SK-N-SH (cell line): ENCODE data around the gene SULT2A1. TPM values are rescaled to one million over a fixed set of nuclear protein-coding genes. Genes with fewer than 3 reads are reported as not detected.

Experiments used
- CTCF ChIA-PET: fragments of 300-600, 350-600 bp; formaldehyde crosslinking; extraction: SDS; loops from one replicate; lab custom pipeline; 2021; lab: Yijun Ruan, JAX
- POLR2A ChIA-PET: fragments of 350-600 bp; sonication (Branson Sonifier 250); formaldehyde crosslinking; extraction: SDS; loops from one replicate; lab custom pipeline; 2020; ENCODE audit warnings: antibody characterized with exemption, inconsistent platforms; lab: Yijun Ruan, JAX
- DNase-seq: peaks from one replicate; pipeline ENCODE4 v3.0.0; 2012
- H2AFZ ChIP-seq: fragments of 200-600 bp; sonication (generic); 2 replicates; pipeline ENCODE4 v1.8.1; 2016; ENCODE audit warnings: antibody characterized with exemption, mild to moderate bottlenecking, low read depth
- H3F3A ChIP-seq: fragments of 200-600 bp; sonication (generic); replicated peaks from 2 replicates; pipeline ENCODE3; 2016; ENCODE audit warnings: antibody characterized with exemption, mild to moderate bottlenecking; ENCODE audit not compliant: insufficient read depth
- H3K27ac ChIP-seq, 2 experiments: fragments of 200-500 bp in 1 of 2; fragments of 200-600 bp in 1 of 2; sonication (Bioruptor generic) in 1 of 2; sonication (generic), shearing (Covaris generic) in 1 of 2; 2 replicates each; pipeline versions ENCODE4 v1.5.1 to v1.6.1; 2014 to 2016; ENCODE audit warnings: low read depth in 2 of 2, inconsistent platforms in 1 of 2, low read length in 1 of 2, mild to moderate bottlenecking in 1 of 2, mixed read lengths in 1 of 2
- H3K27me3 ChIP-seq: fragments of 200-600 bp; sonication (generic), shearing (Covaris generic); 2 replicates; pipeline ENCODE4 v1.6.1; 2016; ENCODE audit warnings: mixed run types; ENCODE audit not compliant: insufficient read depth
- H3K36me3 ChIP-seq, 2 experiments: fragments of 200-500 bp in 1 of 2; fragments of 200-600 bp in 1 of 2; sonication (Bioruptor generic) in 1 of 2; sonication (generic) in 1 of 2; replicated peaks in 1 of 2; 2 replicates each; pipeline versions ENCODE3 to v1.5.1; 2014 to 2016; ENCODE audit warnings: low read length in 1 of 2, mild to moderate bottlenecking in 1 of 2; ENCODE audit not compliant: insufficient read depth in 2 of 2, control insufficient read depth in 1 of 2
- H3K4me1 ChIP-seq, 2 experiments: fragments of 200-500 bp in 1 of 2; fragments of 200-600 bp in 1 of 2; sonication (Bioruptor generic) in 1 of 2; sonication (generic), shearing (Covaris generic) in 1 of 2; 2 replicates each; pipeline versions ENCODE4 v1.5.1 to v1.6.1; 2014 to 2016; ENCODE audit warnings: low read depth in 1 of 2, low read length in 1 of 2, mixed run types in 1 of 2; ENCODE audit not compliant: insufficient read depth in 2 of 2, control insufficient read depth in 1 of 2
- H3K4me2 ChIP-seq: fragments of 200-600 bp; sonication (generic), shearing (Covaris generic); 2 replicates; pipeline ENCODE4 v1.6.1; 2017; ENCODE audit warnings: mixed run types
- H3K4me3 ChIP-seq, 2 experiments: fragments of 200-500 bp in 1 of 2; fragments of 200-600 bp in 1 of 2; sonication (Bioruptor generic) in 1 of 2; sonication (generic), shearing (Covaris generic) in 1 of 2; 2 replicates each; pipeline versions ENCODE4 v1.5.1 to v1.8.1; 2014 to 2016; ENCODE audit warnings: low read depth in 2 of 2, inconsistent platforms in 1 of 2, low read length in 1 of 2, mild to moderate bottlenecking in 1 of 2, mixed read lengths in 1 of 2, moderate library complexity in 1 of 2
- H3K79me2 ChIP-seq: fragments of 200-600 bp; sonication (generic); 2 replicates; pipeline ENCODE4 v1.8.1; 2017; ENCODE audit warnings: mild to moderate bottlenecking; ENCODE audit not compliant: insufficient read depth
- H3K9ac ChIP-seq: fragments of 200-600 bp; sonication (generic); 2 replicates; pipeline ENCODE4 v1.6.1; 2017; ENCODE audit warnings: mixed run types
- H3K9me2 ChIP-seq: fragments of 200-600 bp; sonication (generic); 2 replicates; pipeline ENCODE4 v1.6.1; 2017; ENCODE audit warnings: mixed run types
- H3K9me3 ChIP-seq: fragments of 200-600 bp; sonication (generic); 2 replicates; pipeline ENCODE4 v1.6.1; 2017; ENCODE audit warnings: mixed run types, mild to moderate bottlenecking, moderate library complexity
- H4K20me1 ChIP-seq: fragments of 200-600 bp; sonication (generic); 2 replicates; pipeline ENCODE4 v1.6.1; 2017; ENCODE audit warnings: mild to moderate bottlenecking, mixed run types; ENCODE audit not compliant: insufficient read depth
- EP300 ChIP-seq, 2 experiments: IDR thresholded peaks; 2 replicates each; pipeline versions ENCODE4 v1.4.0 to v1.6.1; 2012; ENCODE audit warnings: borderline replicate concordance in 1 of 2, low read depth in 1 of 2, low read length in 1 of 2
- FOSL2 ChIP-seq: IDR thresholded peaks from 2 replicates; pipeline ENCODE4 v1.4.0; 2012; ENCODE audit warnings: low read depth, mild to moderate bottlenecking, moderate library complexity, borderline replicate concordance
- FOXJ3 ChIP-seq: sonication (generic); formaldehyde crosslinking; IDR thresholded peaks from 2 replicates; pipeline ENCODE4 v1.5.1; 2020; ENCODE audit warnings: mild to moderate bottlenecking, missing genetic modification reagents
- FOXM1 ChIP-seq: IDR thresholded peaks from 2 replicates; pipeline ENCODE4 v1.4.0; 2012; ENCODE audit warnings: low read depth, mild to moderate bottlenecking
- GABPA ChIP-seq: IDR thresholded peaks from 2 replicates; pipeline ENCODE4 v1.4.0; 2012; ENCODE audit warnings: low read depth, mild to moderate bottlenecking
- GATA2 ChIP-seq: sonication (generic); formaldehyde crosslinking; IDR thresholded peaks from 2 replicates; pipeline ENCODE4 v1.5.0; 2020; ENCODE audit warnings: mild to moderate bottlenecking, missing genetic modification reagents
- MEF2A ChIP-seq: IDR thresholded peaks from 2 replicates; pipeline ENCODE4 v1.4.0; 2012; ENCODE audit warnings: low read depth, borderline replicate concordance
- NFIC ChIP-seq: IDR thresholded peaks from 2 replicates; pipeline ENCODE4 v1.4.0; 2012; ENCODE audit warnings: borderline replicate concordance
- RCOR1 ChIP-seq: fragments of 150-350 bp; IDR thresholded peaks from 2 replicates; pipeline ENCODE4 v1.6.1; 2017; ENCODE audit warnings: antibody characterized with exemption, low read length
- RFX5 ChIP-seq: IDR thresholded peaks from 2 replicates; pipeline ENCODE4 v1.6.1; 2012; ENCODE audit warnings: mild to moderate bottlenecking, improper control_type of control experiment, low read length
- WGBS: methylation state at CpG from one replicate; pipeline ENCODE4 v1.1.6; 2017; ENCODE audit warnings: low lambda C conversion rate; 5-methylcytosine and 5-hydroxymethylcytosine counted together
- polyA plus RNA-seq, 3 experiments: library from polyadenylated mRNA; depleted of rRNA; stranded (reverse); fragments of >200 nt; gene quantifications; 2 replicates each; pipeline ENCODE4 v1.2.3, GENCODE V29; 2012
- TF ChIP-seq, protein P1 (sequence below): fragments of 200-600 bp; sonication (generic); IDR thresholded peaks from 2 replicates; pipeline ENCODE4 v1.6.1; 2017; ENCODE audit warnings: antibody characterized with exemption, mild to moderate bottlenecking, moderate library complexity
- TF ChIP-seq, protein P2 (sequence below): IDR thresholded peaks from 2 replicates; pipeline ENCODE4 v1.4.0; 2012; ENCODE audit warnings: low read depth, borderline replicate concordance

Gene SULT2A1
- polyA plus RNA-seq, 1 of the 3 experiments (the other 2 are of a cell fraction) = not detected

DNA sequence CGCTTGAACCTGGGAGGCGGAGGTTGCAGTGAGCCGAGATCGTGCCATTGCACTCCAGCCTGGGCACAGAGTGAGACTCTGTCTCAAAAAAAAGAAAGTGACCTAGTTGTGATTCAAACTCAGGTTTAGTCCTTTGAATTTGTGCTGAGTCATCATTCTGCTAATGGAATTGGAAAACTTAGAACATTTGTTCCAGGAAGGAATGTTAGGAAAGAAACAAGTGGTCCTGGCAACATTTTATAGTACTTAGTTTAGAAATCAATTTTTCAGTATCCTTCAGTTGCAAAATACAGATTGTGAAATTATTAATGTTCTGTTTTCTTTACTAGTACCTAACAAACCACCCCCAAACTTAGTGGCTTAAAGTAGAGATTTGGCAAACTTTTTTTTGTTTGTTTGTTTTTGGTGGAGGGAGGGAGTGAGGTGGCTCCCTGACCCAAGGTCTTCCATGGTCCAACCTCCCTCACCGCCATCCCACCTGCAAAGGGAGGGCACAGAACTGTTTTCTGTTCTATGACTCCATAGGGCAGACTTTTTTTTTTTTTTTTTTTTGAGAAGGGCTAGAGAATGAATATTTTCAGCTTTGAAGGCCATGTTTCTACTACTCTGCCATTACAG, 9.2 kb upstream of the SULT2A1 start (continued):
- TF ChIP-seq, protein P1, sequence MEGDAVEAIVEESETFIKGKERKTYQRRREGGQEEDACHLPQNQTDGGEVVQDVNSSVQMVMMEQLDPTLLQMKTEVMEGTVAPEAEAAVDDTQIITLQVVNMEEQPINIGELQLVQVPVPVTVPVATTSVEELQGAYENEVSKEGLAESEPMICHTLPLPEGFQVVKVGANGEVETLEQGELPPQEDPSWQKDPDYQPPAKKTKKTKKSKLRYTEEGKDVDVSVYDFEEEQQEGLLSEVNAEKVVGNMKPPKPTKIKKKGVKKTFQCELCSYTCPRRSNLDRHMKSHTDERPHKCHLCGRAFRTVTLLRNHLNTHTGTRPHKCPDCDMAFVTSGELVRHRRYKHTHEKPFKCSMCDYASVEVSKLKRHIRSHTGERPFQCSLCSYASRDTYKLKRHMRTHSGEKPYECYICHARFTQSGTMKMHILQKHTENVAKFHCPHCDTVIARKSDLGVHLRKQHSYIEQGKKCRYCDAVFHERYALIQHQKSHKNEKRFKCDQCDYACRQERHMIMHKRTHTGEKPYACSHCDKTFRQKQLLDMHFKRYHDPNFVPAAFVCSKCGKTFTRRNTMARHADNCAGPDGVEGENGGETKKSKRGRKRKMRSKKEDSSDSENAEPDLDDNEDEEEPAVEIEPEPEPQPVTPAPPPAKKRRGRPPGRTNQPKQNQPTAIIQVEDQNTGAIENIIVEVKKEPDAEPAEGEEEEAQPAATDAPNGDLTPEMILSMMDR = no peak
- TF ChIP-seq RCOR1 = no peak
- TF ChIP-seq EP300 (IDR thresholded peaks at IDR 0.05; ENCODE audit: borderline replicate concordance in 1 of 2, low read depth in 1 of 2, low read length in 1 of 2) = no peak
- no peak for TF ChIP-seq MEF2A
- TF ChIP-seq, protein P2, sequence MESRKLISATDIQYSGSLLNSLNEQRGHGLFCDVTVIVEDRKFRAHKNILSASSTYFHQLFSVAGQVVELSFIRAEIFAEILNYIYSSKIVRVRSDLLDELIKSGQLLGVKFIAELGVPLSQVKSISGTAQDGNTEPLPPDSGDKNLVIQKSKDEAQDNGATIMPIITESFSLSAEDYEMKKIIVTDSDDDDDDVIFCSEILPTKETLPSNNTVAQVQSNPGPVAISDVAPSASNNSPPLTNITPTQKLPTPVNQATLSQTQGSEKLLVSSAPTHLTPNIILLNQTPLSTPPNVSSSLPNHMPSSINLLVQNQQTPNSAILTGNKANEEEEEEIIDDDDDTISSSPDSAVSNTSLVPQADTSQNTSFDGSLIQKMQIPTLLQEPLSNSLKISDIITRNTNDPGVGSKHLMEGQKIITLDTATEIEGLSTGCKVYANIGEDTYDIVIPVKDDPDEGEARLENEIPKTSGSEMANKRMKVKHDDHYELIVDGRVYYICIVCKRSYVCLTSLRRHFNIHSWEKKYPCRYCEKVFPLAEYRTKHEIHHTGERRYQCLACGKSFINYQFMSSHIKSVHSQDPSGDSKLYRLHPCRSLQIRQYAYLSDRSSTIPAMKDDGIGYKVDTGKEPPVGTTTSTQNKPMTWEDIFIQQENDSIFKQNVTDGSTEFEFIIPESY = no peak
- TF ChIP-seq FOSL2 = no peak
- TF ChIP-seq FOXM1 = no peak

DNA sequence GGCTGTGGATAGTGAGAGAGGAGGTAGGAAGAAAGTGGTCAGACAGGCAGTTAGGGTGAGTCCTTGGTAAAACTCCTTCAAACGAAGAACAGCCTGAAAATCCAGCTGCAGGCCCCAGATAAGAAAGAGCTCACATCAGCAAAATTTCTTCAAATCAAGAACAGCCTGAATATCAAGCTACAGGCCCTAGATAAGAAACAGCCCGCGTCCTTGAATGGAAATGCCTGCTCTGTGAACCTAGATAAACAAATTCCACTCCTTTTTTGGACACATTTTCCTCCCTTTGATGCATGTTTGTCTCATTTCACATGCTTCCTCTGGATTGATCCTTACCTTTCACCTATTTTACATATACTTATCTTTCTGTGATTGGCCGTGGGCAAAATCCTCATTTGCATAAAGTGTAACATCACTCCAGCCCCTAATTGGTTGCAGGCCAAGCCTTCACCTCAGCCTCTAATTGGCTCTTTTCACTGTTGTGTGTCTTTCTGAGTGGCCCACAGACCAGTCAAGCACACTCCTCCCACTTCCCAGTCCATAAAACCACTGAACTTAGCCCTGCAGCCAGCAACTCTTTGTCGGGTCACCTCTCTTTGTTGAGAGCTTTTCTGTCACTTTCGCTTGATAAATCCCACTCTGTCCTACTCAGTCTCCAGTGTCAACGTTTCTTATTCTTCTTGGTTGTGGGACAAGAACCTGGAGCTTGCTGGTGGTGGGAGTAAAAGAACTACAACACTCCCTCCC, 6.0 kb upstream of the SULT2A1 start:
- Histone ChIP-seq H3K9me3 (no peaks in the 10 kb centered on the region), H2AFZ (no peak overlapping the region), H3K4me3 (no peak overlapping the region), H4K20me1 (no peaks in the 10 kb centered on the region), H3K4me2 (no peak overlapping the region), H3K27ac (no peak overlapping the region), H3K27me3 (peaks cover 11% of the 10 kb centered on the region; the same call in 1 of the 2 replicates), H3K9me2 (no peaks in the 10 kb centered on the region), H3K4me1 (no peaks in the 10 kb centered on the region; a peak in 1 of 4 replicates), H3K9ac (no peak overlapping the region), H3K36me3 (no peaks in the 10 kb centered on the region), H3F3A (no peaks in the 10 kb centered on the region), H3K79me2 (no peaks in the 10 kb centered on the region)
- POLR2A ChIA-PET = no interaction called here
- CTCF ChIA-PET = interaction anchor here (0.8 to 1.5 kb wide), 2 partner anchors 23 to 126 kb away, joined by 3 to 7 read pairs; no protein-coding TSS in a partner anchor
- 27% methylated on average over 7 of the region's 7 CpGs for WGBS
- no peak for DNase-seq
- TF ChIP-seq FOXJ3 (no peak), EP300 (IDR thresholded peaks at IDR 0.05; ENCODE audit: borderline replicate concordance in 1 of 2, low read depth in 1 of 2, low read length in 1 of 2) (no peak), MEF2A (no peak)

DNA sequence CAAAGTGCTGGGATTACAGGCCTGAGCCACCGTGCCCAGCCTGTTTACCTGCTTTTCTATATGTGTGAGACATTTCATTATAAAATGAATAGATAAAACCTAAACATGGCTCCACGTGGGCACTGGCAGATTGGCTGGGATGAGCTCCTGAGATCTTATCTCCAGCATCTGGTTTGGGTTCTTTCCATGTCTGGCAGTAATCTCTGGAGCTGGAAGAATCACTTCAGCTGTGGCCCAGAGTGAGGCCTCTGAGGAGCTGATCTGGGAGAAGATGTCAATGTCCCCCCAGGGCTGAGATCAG, 5.5 kb upstream of the SULT2A1 start:
- DNase-seq = peak; percentile 31
- no peaks in the 10 kb centered on the region for H3F3A ChIP-seq
- H3K4me2 ChIP-seq = no peak overlapping the region
- TF ChIP-seq MEF2A (no peak), GABPA (no peak), EP300 (IDR thresholded peaks at IDR 0.05; ENCODE audit: borderline replicate concordance in 1 of 2, low read depth in 1 of 2, low read length in 1 of 2) (no peak), GATA2 (CRISPR knock-in tag) (peak; percentile 20; the same call in 1 of the 2 replicates), RFX5 (no peak), NFIC (no peak), FOXJ3 (no peak)
- WGBS = 6% methylated on average over 2 of the region's 2 CpGs
- CTCF ChIA-PET = interaction anchor here (0.8 to 1.5 kb wide), 2 partner anchors 23 to 126 kb away, joined by 3 to 7 read pairs; no protein-coding TSS in a partner anchor
- H3K4me3 ChIP-seq = no peak overlapping the region
- H3K27me3 ChIP-seq = peaks cover 13% of the 10 kb centered on the region
- H2AFZ ChIP-seq = no peak overlapping the region
- H3K9me3 ChIP-seq = no peaks in the 10 kb centered on the region
- POLR2A ChIA-PET = no interaction called here
- no peak overlapping the region for H3K27ac ChIP-seq
- H3K9ac ChIP-seq = no peak overlapping the region
- no peaks in the 10 kb centered on the region for H3K36me3 ChIP-seq
- H3K4me1 ChIP-seq = no peaks in the 10 kb centered on the region; a peak in 1 of 4 replicates
- no peaks in the 10 kb centered on the region for H3K9me2 ChIP-seq
- H3K79me2 ChIP-seq = no peaks in the 10 kb centered on the region
- H4K20me1 ChIP-seq = no peaks in the 10 kb centered on the region
